ENCODE results near the gene PCLO. TPM values are rescaled to one million over a fixed set of nuclear protein-coding genes. Genes with fewer than 3 reads are reported as not detected.

PCLO gene
- total and polyA plus RNA-seq, 9 of the 15 experiments (the other 6 are each of a cell fraction or from before 2014, with no cell fraction given) = under 0.01 to 0.01 TPM; not detected in 7

DNA sequence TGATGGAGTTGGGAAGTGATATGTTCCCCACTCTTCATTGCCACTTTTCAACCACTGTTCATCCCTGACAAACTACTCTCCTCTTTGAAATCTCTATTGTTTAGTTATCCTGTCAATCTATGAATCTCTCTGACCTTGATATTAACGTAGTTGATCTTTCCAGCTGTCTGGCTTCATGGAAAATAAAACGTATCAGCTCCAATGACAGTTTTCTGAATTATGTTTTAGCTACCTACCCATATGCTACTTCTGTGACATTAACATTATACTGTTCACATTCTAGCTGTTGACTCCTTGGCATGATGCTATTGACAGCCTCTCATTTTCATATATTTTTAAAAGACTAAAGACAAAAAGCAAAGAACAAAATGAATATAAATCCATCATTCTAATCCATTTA lies 53.3 kb downstream of the PCLO start:
- no TSS peak for BruUV-seq (replicated peaks)
- in situ Hi-C loops (cut with MboI) (no loop called here), intact Hi-C loops (cut with micrococcal nuclease) (no loop called here)
- FAIRE-seq (no peak), ATAC-seq (no peak), DNase-seq (ENCODE audit: extremely low read depth in 1 of 4, low spot score in 3 of 4) (no peak)
- Histone ChIP-seq H3K4me2 (ENCODE audit: insufficient read depth, low read length) (no peak overlapping the region), H3K9me1 (ENCODE audit: control insufficient read depth, insufficient read depth, low read length) (no peaks in the 10 kb centered on the region), H3K4me1 (replicated peaks in 1 of 2; ENCODE audit: control insufficient read depth in 2 of 2, insufficient read depth in 2 of 2, low read length in 2 of 2) (no peaks in the 10 kb centered on the region), H3K9ac (ENCODE audit: insufficient read depth in 1 of 2, low read depth in 2 of 2, low read length in 2 of 2) (no peak overlapping the region), H4K20me1 (replicated peaks; ENCODE audit: control insufficient read depth, insufficient read depth, low read length) (no peaks in the 10 kb centered on the region), H2AFZ (ENCODE audit: low read depth, low read length) (no peak overlapping the region), H3K79me2 (ENCODE audit: control insufficient read depth, insufficient read depth, low read length) (no peaks in the 10 kb centered on the region), H3K27me3 (ENCODE audit: control insufficient read depth in 2 of 2, insufficient read depth in 2 of 2, low read length in 2 of 2) (no peaks in the 10 kb centered on the region), H3K36me3 (ENCODE audit: control insufficient read depth, insufficient read depth, low read length) (no peaks in the 10 kb centered on the region), H3K9me3 (replicated peaks; ENCODE audit: control insufficient read depth, insufficient read depth, low read depth, low read length) (no peaks in the 10 kb centered on the region; the same call in 1 of the 2 replicates), H3K4me3 (no peak overlapping the region), H3K27ac (ENCODE audit: extremely low read depth, low read depth, low read length) (no peak overlapping the region)
- TF ChIP-seq PTBP1 (IDR thresholded peaks at IDR 0.05; ENCODE audit: low read depth, low read length) = no peak
- TF ChIP-seq RBM34 (IDR thresholded peaks at IDR 0.05; ENCODE audit: borderline replicate concordance, insufficient read depth, low read length) = no peak
- no peak for TF ChIP-seq KDM4B (IDR thresholded peaks at IDR 0.05; ENCODE audit: borderline replicate concordance in 2 of 2, low read depth in 1 of 2)
- TF ChIP-seq DNMT1 (IDR thresholded peaks at IDR 0.05) = no peak
- no peak for TF ChIP-seq HNRNPUL1 (IDR thresholded peaks at IDR 0.05; ENCODE audit: low read length)
- TF ChIP-seq RHOXF2B (CRISPR knock-in tag; conservative IDR thresholded peaks at IDR 0.05) = no peak
- no peak for TF ChIP-seq CBX3 (IDR thresholded peaks at IDR 0.05; ENCODE audit: borderline replicate concordance in 1 of 2, low read length in 2 of 2)
- TF ChIP-seq DIDO1 (tag; IDR thresholded peaks at IDR 0.05; ENCODE audit: low read depth) = no peak
- TF ChIP-seq ZKSCAN8 (CRISPR knock-in tag; IDR thresholded peaks at IDR 0.05) = no peak
- no peak for TF ChIP-seq ZNF121 (CRISPR knock-in tag; conservative IDR thresholded peaks at IDR 0.05)
- TF ChIP-seq RBM39 (optimal IDR thresholded peaks at IDR 0.05; ENCODE audit: low read depth, low read length) = no peak
- TF ChIP-seq BCL6 (CRISPR knock-in tag; IDR thresholded peaks at IDR 0.05) = no peak
- ChIA-PET POLR2A (no interaction called here), CTCF (ENCODE audit: low intra/inter-chr PET ratio) (no interaction called here)
- WGBS (ENCODE audit: insufficient coverage, low coverage, missing lambda C conversion rate) = 2% methylated on average over 2 of the region's 2 CpGs
